HG03558 (cell line): Measurements from ENCODE around the gene COQ8A.
"Not testable (repeated sequence)": the region's sequence is repeated elsewhere in the genome, so short reads cannot be mapped to it uniquely, and the experiment has no call there.

ENCODE experiments used
- ATAC-seq: cut with Tn5 transposase; IDR thresholded peaks from one replicate; pipeline ENCODE4 v1.9.1; 2021; ENCODE audit warnings: moderate number of reproducible peaks; ENCODE audit not compliant: unreplicated experiment; ENCODE audit errors: extremely low read depth

The COQ8A gene

DNA sequence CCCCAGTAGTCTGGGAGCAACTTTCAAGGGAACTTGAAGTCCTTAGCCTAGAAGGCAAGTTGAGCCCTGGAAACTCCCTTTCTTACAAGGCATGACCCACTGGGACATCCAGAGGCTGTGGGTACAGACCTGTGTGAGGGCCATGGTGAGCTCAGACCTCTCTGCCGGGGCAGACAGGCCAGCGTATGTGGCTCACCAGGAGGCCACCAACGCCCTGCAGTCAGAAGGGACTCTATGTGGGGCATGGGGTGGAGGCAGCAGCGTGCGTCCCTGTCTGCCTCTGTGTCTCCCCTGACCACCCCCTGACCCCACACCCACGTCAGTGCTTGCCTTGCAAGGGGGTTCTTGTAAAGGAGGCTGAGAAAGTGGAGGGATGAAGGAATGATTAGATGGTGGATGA is 10.8 kb downstream of the COQ8A start:
- ATAC-seq, result no peak

DNA sequence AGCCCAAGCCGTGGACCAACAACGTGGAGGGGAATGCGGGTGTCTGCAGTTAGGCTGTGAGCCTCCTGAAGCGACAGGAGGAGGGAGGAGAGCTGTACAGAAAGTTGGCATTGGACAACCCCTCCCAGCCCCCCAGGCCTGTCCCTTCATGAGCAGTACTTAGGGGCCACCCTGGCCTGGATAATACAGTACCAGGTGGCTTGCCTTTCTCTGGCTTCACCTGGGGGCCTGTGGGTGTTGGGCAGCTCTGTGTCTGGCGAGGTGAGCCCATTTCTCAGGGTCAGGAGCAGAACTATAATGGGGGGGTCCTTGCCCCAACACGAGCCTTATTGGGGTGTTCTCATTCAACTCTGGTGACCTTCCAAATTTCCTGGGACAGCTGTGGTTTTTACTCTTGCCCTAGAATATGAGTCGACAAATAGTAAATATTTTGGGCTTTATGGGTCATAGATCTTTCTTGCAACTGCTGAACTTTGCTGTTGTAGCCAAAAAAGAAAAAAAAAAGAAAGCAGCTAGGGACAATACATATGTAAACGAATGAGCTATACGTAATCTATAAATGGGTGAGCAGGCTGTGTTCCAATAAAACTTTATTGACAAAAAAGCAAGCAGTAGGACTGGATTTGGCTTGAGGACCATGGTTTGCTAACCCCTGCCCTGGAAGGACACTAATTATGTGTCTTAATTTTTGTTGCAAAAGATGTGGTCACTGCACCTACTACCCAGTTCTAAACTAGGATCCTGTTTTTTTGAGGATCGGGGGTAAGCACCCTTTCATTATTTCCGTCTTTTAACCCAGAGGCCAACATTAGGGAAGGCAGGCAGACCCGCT is 11.4 kb downstream of the COQ8A start:
- ATAC-seq, result no peak

DNA sequence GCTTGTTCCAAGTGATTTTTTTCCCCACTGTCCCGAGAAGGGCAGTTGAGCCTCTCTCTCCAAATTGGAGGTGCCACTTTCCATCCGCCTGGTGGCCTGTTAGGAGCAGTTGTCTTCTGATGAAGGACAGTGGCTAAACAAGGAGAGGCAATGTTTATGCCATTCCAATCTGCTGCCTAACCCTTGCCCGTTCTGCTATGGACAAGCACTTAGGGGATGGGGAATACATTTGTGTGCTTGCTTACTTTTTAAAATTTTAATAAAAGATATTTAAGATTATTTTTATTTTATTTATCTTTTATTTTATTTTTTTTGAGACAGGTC is 12.0 kb downstream of the COQ8A start:
- ATAC-seq, result no peak

DNA sequence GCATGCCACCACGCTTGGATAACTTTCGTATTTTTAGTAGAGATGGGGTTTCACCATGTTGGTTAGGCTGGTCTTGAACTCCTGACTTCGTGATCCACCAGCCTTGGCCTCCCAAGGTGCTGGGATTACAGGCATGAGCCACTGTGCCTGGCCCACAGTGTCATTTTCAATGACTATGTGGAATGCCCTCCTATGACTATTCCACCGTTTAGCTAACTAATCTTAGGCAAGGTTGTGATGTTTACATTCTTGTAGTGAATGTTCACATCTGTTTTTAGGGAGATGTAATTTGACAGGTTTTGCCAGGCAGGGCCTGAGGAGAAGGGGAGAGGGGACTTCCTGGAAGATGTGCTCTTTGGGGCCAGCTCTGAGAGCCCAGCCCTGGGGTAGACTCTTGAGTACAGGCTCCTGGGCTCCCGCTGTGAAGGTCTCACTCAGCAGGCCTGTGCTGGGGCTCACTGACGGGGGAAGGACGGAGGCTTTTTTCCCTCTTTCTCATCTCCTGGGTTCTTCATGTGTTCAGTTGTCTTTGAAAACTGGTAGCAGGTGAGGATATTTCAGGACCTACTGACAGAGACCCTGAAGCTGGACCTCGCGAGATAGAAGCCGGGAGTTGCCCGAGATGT is 13.2 kb downstream of the COQ8A start:
- ATAC-seq, result no peak

DNA sequence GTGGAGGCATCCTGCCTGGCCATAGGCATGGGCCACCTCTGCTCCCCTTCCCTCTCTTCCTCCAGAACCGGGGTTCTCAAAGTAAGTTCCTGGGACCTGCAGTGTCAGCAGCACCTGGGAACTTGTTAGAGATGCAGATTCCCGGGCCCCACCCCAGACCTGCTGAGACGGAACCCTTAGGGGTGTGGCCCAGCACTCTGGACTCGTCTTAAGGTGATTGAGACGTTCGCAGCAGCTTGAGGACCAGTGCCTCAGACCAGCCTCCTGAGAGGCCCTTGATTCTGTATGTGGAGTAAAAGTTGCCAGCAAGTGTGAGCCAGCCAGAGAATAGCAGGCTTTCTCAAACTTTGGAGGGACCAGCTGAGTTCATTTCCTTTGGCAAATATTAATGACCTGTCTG is 14.2 kb downstream of the COQ8A start:
- no peak for ATAC-seq

DNA sequence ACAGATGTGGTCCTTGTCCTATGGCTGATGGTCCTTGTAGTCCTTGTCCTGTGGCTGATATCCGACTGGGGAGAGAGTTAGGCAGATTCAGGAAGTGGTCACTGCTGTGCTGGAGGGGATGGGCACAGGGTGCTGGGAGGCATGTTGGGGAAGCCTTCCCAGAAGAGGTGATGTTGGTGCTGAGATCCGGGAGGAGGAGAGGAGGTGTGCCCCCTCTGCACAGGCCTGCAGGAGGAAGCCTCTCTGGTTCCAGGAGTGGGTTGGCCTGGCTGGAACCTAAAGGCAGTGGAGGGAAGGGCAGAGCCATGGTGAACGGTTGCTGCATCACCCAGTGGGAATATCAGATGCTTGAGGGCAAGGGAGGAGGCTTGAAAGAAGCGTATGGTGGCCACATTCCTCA is 14.7 kb downstream of the COQ8A start:
- ATAC-seq, result no peak

DNA sequence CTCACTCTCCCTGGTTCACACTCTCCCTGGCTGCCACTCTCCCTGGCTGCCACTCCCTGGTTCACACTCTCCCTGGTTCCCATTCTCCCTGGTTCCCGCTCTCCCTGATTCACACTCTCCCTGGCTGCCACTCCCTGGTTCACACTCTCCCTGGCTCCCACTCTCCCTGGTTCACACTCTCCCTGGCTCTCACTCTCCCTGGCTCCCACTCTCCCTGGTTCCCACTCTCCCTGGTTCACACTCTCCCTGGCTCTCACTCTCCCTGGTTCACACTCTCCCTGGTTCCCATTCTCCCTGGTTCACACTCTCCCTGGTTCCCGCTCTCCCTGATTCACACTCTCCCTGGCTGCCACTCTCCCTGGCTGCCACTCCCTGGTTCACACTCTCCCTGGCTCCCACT is 15.8 kb downstream of the COQ8A start:
- not testable (repeated sequence) for ATAC-seq

DNA sequence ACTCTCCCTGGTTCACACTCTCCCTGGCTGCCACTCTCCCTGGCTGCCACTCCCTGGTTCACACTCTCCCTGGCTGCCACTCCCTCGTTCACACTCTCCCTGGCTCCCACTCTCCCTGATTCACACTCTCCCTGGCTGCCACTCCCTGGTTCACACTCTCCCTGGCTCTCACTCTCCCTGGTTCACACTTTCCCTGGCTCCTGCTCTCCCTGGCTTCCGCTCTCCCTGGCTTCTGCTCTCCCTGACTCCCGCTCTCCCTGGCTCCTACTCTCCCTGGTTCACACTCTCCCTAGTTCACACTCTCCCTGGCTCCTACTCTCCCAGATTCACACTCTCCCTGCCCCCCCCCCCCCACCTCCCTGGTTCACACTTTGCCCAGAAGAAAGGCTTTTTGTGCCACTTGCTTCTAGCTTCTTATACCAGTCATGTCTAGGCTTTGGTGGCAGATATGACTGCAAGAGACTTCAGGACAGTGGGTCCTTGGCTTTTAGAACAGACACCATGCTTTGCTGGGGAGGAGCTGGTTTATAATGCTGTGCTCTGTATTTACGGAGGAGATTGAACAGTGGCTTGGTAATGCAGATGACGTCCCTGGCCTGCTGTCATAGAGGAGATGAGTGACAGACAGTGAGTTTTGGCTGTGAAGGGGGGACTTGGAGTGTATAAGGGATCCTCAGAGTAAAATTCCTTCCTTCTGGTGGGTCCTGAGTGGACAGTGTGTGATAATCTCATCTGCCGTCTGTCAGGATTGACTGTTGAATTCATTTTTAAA is 17.0 kb downstream of the COQ8A start:
- ATAC-seq, result no peak

DNA sequence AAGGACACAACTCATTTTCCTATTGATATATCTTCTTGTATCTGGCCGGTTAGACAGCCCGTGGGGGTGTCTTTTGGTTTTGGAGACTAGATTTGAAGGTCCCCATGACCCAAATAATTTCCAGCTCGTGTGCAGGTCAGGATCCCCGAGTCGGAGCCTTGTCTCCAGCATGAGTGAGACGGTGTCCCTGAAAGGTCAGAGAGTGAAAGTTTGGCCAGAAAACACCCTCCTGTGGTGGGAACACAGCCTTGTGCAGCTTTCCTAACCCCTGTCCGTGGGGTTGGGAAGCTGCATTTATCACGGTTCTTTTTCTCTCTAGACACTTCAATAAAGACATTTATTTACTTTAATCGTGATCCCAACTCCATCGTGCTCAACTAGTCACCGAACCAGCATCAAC is 17.6 kb downstream of the COQ8A start:
- no peak for ATAC-seq

DNA sequence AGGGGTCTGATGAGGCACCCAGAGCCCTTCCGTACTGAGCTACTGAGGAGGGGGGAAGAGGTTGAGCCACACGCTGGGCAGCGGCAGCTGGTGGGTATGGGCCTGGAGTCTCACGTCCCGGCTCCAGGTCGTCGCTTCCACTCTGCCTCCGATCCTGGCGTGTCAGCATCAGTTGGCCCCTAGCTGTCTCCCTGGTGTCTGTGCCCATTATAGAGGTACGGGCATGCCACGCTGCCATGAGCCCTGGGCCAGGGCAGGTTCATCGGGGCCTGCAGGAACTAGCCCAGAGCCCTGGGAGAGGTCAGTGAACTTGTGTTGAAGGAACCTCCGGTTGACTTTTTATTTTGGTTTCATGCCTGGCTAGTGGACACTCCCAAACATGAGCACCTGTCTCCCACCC is 18.2 kb downstream of the COQ8A start:
- no peak for ATAC-seq

DNA sequence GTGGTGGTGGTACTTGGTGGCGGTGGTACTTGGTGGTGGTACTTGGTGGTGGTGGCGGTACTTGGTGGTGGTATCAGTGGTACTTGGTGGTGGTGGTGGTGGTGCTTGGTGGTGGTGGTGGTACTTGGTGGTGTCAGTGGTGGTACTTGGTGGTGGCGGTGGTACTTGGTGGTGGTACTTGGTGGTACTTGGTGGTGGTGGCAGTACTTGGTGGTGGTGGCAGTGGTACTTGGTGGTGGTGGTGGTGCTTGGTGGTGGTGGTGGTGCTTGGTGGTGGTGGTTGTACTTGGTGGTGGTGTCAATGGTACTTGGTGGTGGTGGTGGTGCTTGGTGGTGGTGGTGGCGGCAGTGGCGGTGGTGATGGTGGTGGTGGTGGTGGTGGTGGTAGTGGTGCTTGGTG is 20.2 kb downstream of the COQ8A start:
- ATAC-seq, result no peak

DNA sequence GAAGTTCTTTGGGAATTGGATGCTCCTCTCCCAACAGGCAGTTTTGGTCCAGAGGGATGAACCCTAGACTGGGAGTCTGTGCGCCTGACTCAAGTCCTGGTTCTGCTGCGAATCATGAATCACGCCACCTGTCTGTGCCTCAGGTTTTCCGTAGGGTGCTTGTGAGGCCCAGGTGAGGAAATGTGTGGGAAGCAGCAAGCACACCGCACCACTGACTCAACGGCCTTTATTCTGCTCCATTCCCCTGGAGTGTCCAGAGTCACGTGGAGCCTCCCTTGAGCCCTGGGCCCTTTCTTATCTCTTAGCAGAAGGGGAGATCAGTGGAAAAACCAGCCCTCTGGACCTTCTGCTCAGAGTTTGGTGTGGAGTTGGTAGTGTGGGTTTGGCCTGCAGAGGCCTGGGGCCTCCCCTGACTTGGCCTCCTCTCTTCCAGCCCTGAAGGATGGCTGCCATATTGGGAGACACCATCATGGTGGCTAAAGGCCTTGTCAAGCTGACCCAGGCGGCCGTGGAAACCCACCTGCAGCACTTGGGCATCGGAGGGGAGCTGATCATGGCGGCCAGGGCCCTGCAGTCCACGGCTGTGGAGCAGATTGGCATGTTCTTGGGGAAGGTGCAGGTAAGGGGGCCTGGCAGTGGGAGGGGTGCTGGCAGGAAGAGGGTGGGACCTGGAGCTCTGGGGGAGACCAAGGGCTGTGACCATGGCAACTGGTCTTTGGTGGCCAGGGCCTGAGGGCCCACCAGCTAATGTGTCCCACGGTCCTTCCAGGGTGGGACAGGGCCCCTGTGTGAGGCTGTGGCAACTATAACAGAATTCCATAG is 21.1 kb downstream of the COQ8A start:
- no peak for ATAC-seq

DNA sequence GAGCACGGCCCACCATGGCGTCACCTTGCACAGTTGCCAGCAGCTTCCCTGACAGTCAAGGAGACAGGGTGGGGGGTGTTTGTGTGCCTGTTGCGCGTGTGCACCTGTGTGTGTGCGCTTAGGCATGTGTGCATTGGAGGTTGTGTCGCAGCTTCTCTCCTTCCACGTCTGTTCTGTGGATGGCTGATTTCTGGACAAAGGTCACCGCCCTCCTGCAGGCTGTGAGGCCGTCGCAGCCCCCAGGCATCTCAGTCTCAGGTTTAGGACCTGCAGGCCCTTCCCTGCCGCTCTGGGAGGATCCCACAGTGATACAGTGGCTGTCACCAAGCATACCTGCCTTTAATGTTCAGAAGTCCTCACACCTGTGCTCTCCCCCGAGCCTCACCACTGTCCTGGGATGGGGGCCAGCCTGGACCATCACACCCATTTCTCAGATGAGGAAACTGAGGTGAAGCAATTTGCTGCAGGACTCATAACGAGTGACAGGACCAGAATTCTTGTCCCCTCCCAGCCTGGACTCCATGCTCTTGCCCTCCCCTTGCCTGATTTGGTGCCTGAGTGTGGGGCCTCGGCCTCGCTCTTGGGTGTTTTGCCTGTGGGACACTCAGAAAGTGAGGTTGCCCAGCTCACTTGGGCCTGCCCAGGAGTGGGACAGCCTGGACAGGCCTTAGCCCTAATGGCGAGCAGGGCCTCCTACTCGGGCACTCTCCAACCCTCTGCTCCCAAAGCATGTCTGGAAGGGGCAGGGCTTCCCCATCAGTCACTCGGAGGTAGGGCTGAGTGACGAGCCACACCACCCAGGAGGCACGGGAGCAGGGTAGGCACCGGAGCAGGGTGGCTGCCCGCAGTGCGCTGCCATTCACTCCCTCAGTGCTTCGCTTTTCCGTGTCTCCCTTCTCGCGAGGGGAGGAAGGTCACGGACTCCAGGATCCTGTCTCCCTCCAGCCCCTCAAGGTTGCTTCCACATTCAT is 22.6 kb downstream of the COQ8A start:
- ATAC-seq, result no peak

DNA sequence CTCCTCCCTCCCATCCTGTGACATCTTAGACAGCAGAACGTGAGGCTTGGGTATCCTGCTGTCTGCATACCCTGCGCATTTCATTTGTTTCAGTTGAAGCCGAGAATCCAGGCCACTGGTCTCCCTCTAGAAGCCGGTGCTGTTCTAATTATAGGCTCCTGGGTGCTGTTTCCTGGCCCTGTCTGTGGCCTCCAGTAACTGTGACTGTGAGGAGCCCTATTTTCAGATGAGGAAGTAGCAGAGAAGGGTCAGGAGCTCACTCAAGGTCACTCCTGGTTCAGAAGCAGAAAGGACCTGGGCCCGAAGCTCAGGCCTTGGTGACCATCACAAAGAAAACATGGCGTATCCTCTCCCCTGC is 24.0 kb downstream of the COQ8A start:
- ATAC-seq, result no peak

DNA sequence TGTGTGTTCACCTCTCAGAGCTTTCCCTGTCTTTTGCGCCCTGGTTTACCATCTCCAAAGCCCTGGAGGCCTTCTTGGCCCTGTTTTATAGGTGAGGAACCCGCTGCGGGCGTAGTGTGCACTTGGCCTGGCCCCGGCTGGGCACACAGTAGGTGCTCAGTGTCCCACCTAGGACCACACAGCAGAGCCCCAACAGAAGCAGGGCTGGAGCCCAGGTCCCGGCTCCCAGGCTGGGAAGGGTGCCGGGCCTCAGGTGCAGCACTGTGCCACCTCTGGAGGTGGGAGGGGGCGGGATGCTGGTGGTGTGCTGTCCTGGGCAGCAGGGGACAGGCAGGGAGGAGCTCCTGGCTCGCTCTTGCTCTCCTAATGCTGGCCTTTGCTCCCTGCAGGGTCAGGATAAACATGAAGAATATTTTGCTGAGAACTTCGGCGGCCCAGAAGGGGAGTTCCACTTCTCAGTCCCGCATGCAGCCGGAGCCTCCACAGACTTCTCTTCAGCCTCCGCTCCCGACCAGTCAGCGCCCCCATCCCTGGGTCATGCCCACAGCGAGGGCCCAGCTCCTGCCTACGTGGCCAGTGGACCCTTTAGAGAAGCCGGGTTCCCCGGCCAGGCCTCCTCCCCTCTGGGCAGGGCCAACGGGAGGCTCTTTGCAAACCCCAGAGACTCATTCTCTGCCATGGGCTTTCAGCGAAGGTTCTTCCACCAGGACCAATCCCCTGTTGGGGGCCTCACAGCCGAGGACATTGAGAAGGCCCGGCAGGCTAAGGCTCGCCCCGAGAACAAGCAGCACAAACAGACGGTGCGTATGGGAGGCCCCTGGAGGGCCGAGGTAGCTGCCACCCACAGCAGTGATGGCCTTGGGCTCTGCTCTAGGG is 24.8 kb downstream of the COQ8A start:
- no peak for ATAC-seq

DNA sequence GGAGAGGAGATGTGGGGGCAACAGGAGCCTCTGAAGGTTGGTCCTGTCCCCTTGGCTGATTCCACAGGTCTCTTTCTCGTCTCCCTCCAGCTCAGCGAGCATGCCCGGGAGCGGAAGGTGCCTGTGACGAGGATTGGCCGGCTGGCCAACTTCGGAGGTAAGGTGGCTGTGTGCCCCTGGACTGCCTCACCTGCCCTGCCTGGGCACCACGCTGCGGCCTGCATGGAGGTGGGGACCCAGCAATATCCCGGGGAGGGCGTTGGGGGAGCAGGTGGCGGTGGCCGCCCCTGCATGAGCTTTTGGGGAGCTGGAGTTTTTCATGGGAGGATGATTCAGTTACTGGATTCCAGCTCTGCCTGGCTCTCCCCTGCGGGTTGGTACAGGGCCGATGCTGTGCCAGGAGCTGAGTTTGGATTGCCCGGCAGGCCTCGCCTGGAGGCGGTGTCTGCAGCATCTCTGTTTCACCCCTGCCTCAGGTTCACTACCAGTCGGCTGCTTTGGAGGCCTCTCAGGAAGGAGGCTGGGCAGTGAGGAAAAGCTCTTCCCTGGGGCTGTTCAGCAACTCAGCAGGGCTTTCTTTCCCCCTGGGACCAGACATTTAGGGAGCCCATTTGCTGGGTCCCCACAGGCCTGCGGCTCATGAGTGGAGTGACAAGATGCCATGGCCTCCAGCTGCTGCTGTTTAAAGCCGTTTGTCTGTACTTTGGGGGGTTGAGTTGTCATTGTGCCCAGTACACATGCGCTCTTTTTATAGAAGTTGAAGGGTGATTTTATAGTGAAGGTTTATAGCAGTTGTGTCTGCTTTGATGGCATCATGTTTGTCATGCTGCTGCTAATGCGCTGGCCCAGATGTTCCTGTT is 25.7 kb downstream of the COQ8A start:
- no peak for ATAC-seq

DNA sequence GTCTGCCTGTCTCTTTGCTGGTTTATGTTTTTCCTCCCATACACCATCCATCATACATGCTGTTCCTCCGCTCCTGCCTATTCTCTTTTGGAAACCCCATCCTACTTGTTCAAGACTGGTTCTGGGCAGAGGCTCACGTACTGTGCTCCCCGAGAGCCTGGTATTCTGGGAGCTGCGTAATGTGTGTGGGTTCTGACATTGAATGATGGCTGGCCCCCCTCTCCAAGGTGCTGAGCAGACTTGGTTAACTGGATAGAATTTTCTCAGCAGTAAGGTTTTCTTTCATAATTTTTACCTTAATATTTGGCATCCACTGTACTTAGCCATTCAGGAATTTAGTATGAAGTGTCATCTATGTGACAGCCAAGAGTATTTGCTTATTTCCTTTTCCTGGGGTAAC is 26.6 kb downstream of the COQ8A start:
- no peak for ATAC-seq

DNA sequence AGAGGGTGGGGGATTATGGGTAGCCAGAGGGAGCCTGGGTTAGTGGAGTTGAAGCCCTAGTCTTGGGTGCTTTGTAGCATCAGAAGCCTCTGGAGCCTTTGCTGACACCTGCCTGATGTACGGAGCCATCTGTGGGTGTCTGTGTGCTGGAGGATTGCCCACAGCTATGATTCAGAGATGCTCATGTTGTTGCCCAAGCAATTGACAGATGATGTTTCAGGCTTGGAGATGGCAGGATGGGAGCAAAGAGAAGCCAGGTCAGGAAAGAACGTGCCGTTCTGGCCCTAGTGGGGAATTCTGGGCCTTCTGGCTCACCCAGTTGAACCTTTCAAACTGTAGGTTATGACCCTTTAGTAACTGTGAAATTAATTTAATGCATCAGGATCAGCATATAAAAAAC is 27.6 kb downstream of the COQ8A start:
- ATAC-seq, result no peak
